Measurements from ENCODE around the gene EEA1.

DNA sequence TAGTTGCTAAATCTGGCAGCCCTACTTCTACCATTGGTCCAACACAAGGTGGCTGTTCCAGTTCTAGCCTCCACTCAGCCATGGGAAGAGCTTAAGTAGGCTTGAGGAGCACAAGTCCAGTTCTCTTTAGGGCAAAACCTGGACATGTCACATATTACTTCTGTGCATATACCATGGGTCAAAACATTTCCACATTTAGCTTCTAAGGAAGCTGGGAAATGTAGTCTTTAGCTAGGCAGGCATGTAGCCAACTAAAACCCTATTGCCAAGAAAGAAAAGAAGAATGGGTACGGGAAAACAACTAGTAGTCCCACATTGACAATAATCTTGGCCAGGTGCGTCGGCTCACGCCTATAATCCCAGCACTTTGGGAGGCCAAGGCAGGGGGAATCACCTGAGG is 20.9 kb upstream of the EEA1 start:
- TF ChIP-seq CTCF (IDR thresholded peaks at IDR 0.05) (no peak), POLR2A (IDR thresholded peaks at IDR 0.05) (no peak)
